ENCODE measurements around the gene CDK5R2.
"Not testable (repeated sequence)": the region's sequence is repeated elsewhere in the genome, so short reads cannot be mapped to it uniquely, and the experiment has no call there.

The CDK5R2 gene

DNA sequence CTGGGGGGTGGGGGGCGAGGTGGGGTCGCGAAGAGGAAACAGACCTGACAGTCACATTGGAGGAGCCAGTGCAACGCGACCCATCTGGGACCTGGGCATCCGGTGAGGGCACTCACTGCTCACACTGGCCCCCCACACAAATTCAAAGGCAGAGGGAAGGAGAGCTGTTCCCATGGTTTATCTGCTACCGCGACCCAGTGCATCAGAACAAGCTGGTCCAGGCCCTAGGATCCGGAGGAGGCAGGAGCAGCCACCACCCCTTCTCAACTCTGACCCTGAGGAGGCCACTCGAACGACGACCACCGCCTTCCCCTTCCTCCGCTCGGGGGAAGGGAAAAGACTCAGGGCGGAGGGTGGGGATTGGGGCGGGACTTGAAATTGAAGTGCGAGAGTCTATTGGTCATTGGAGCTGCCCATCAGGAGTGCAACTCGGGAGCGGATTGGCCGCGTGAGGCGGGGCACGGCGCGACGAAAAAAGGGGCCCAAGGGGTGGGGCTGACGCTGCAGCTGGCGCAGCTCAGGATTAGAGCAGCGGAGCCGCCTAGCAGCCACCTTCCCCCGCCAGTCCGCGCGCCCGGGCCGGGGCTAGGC, at the start of gene CDK5R2:
TSS of gene CDK5R2 (plus strand) at position 526 of the 591 bp plus-strand sequence. CDS start 155 bp downstream, outside the sequence.
- DNase-seq, result peak; percentile 91

DNA sequence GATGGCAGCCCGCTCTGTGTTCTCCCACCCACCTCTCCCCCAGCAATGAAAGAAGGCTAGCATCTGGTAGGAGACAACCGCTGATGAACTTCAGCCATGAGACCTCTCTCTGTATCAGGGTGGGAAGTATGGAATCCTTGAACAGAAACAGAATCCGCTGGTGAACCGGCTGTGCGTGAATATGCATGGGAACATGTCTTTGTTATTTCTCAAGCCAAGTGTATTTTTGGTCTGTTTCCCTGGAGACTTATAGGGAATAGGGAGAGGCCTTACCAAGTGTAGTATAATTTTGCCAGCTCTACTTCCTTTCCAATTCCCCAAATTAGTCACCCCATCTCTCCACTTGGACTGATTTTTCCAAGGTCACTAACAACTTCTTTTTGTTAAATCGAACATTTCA, 48.7 kb upstream of the CDK5R2 start:
- DNase-seq, result no peak

DNA sequence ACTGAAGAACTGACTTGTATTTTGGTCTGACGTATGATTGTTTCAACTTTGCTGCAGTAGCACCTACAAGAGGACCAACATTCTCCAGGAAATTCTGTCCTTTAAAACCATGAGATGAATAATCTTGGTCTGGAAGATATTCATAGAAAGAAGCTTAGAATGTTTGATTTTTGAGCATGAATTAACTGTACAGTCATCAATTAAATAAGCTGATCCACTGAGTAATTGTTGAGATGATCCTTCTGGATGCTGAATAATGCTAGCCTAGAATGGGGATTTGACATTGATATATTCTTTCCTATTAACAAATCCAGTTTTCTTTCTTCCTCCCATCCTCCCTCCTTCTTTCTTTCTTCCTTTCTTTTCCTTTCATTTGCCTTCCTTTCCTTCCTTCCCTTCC, 39.0 kb upstream of the CDK5R2 start:
- no peak for DNase-seq

DNA sequence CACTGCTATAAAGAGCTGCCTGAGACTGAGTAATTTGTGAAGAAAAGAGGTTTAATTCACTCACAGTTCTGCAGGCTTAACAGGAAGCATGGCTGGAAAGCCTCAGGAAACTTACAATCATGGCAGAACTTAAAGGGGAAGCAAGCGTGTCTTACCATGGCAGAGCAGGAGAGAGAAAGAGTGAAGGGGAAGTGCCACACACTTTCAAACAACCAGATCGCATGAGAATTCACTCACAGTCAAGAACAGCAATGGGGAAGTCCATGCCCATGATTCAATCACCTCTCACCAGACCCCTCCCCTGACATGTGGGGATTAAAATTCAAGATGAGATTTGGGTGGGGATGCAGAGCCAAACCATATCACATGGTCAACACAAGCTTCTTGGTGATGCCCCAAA, 34.7 kb upstream of the CDK5R2 start:
- DNase-seq, result no peak

DNA sequence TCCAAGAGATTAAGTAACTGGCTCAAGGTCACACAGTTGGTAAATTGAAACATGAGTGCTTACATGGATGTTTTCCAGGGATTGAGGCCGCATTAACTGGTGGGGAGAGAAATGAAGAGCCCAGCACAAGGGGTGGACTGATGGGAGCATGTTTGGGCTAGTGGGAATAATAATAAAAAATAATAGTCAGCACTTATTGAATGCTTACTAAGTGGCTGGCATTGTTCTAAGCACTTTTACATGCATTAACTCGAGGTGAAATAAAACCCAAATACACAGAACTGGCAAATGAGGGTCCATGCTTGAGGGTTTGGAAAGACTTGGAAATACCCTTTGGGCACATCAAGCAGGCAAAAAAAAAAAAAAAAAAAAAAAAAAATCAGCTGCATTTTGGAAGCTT, 34.0 kb upstream of the CDK5R2 start:
- DNase-seq, result no peak

DNA sequence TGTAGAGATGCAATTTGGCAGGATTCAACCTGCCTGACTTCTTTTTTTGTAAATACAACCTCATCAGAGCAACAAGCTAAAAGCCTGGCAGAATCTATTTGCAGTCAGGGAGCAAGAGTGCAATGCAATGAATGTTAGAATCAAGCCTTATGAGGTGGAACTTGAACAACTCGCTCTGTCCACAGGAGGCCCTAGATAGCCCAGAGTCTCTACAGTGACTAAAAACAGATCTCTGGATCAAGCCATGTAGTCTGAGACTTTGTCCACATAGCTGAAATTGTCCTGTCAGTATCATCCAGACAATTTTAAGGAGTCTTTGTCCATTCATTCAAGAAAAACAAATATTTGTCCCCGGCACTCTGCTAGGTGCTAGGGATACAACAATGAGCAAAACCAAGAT, 32.0 kb upstream of the CDK5R2 start:
- no peak for DNase-seq

DNA sequence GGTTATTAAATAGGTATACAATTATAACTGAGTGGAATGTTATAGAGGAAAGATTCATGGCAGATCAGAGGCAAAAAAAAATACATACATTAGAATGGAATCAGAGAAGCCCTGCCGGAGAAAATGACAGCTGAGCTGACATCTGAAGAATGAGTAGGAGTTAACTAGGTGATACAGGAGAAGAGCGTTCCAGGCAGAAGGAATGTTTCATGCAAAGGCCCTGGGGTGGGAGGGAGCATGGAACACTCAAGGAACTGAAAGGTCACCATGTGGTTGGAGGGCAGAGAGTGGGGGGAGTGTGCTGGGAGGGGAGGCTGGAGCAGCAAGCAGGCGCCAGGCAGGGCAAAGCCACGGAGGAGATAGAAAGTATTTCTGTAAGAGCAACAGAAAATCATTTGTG, 31.6 kb upstream of the CDK5R2 start:
- DNase-seq, result no peak

DNA sequence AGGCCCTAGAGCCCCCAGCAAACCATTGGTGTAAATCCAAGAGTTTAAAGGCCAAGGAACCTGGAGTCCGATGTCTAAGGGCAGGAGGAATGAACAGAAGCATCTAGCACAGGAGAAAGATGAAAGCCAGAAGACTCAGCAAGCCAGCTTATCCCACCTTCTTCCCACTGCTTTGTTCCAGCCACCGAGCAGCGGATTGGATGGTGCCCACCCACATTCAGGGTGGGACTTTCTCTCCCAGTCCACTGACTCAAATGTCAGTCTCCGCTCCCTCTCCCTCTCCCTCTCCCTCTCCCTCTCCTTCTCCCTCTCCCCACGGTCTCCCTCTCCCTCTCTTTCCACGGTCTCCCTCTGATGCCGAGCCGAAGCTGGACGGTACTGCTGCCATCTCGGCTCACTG, 29.0 kb upstream of the CDK5R2 start:
- not testable (repeated sequence) for DNase-seq

DNA sequence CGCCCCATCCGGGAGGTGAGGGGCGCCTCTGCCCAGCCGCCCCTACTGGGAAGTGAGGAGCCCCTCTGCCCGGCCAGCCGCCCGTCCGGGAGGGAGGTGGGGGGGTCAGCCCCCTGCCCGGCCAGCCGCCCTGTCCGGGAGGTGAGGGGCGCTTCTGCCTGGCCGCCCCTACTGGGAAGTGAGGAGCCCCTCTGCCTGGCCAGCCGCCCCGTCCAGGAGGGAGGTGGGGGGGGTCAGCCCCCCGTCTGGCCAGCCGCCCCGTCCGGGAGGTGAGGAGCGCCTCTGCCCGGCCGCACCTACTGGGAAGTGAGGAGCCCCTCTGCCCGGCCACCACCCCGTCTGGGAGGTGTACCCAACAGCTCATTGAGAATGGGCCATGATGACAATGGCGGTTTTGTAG, 27.7 kb upstream of the CDK5R2 start:
- not testable (repeated sequence) for DNase-seq

DNA sequence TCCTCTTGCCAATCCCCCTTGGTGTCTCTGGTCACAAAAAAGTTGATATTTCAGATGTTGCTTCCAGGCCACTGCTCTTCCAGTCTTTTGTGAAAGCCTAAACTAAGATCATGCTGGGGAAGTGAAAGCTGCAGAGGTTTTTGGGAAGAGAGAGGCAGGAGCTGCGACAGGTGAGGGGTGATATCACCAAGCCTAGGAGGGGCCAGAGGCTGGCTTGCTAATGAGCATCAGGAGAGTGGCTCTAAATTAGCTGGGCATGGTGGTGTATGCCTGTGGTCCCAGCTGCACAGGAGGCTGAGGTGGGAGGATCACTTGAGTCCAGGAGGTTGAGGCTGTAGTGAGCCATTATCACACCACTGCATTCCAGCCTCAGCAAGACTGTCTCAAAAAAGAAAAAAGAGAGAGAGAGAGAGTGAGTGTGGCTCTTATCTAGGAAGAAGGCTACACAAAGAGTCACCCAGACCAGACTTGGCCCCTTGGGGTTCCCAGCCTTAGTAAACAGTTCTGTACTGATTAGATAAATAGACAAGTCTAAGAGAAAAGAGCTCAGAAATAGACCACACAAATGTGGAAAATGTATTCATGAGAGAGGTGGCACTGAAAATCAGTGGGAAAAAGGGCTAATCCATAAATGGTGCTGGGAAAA, 14.6 kb upstream of the CDK5R2 start:
- DNase-seq, result no peak

DNA sequence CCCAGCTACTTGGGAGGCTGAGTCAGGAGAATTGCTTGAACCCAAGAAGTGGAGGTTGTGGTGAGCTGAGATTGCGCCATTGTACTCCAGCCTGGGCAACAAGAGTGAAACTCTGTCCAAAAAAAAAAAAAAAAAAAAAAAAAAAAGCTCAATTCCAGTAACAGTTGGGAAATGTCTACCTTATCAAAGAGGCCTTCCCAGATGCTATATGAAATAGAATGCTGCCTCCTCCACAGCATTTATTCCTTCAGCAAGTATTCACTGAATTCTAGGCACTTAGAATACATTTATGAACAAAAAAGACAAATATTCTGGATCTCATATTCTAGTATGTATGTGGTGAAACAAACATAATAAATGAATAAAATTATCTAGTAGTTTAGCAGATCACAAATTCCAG, 12.8 kb upstream of the CDK5R2 start:
- DNase-seq, result no peak

DNA sequence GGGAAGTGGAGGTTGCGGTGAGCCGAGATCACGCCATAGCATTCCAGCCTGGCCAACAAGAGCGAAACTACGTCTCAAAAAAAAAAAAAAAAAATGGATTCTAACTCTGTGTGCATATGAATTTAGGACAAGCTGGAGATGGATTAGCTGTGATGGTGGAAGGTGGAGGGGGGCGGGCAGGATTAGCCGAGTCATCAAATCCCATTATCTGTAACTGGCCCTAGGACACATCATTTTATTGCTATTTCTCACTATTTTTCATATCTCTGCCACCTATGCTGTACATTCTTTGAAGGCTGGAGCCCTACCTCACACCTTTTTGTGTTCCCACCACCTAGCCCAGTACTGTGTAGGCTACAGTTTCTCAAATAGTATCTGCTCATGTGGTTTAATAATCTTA, 7.3 kb upstream of the CDK5R2 start:
- no peak for DNase-seq

DNA sequence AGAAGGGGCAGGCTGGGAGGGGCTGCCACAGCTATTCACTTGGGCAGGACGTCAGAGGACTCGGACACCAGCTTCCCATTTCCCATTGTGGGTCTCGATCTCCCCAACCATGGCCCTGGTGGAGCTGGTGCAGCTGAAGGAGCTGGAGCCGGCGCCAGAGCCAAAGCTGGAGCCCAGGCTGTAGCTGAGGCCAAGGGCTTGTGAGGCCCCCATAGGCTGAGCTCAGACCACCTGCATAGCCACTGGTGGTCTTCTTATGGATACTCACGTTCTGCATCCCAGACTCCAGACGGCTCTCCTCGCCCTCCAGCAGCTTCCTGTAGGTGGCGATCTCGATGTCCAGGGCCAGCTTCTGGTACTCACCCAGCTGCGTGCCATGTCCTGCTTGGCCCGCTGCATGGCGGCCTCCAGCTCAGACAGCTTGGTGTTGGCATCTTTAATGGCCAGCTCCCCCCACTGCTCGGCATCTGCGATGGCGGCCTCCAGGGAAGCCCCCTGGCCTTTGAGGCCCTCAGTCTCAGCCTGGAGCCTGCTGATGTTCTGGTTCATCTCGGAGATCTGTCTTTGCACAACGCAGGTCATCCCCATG, 6.0 kb upstream of the CDK5R2 start:
- DNase-seq, result no peak

DNA sequence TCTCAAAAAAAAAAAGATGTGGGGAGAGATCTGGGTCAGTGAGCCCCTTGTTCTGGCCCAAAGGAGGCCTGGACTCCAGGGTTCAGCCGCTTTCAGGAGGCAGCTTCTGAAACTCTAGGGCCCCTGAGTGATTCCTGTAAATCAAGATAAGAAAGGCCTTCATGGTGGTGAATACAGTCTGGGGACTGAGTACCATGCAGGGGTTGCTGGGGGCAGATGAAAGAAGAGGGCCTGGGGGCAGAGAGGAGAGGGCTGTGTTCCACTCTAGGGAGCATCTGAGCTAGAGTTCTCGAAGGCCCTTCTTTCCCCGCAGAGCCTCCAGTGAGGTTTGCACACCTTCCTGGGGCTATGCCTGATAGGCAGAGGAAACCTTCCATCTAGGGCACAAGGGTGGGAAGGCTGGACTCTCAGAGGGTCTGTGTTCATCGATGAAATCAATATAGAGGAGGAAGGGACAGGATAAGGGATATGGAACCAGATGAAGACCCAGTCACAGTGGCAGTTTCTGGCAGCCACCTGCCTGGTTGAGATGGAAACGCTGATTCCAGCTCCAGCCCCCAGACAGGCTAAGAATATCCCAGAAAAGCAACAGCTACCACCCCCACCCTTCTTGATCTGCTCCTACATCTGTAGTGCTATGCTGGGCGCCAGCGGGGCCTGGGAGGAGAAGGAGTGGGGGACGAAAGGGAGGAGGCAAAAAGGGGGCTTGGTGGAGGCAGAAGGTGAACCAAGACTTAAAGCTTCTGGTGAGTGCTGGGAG, 4.7 kb upstream of the CDK5R2 start:
- DNase-seq, result no peak

DNA sequence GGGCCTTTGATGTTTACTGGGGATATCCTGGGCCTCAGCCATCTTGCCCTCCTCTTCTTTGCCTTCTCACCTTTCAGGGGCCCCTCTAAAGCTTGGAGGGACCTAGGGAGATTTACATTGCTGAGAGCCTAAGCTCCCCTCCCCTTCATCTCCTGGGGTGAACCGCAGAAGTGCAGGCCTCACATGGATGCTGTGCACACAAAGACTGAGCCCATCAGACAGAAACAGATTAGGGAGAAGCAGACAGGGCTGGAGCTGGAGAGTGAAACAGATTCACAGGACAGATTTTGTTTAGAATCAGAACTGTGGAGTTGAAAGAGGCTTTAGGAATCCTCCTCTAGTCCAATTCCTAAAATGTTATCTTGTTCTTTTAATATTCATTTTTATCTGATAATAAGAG, 3.4 kb upstream of the CDK5R2 start:
- no peak for DNase-seq

DNA sequence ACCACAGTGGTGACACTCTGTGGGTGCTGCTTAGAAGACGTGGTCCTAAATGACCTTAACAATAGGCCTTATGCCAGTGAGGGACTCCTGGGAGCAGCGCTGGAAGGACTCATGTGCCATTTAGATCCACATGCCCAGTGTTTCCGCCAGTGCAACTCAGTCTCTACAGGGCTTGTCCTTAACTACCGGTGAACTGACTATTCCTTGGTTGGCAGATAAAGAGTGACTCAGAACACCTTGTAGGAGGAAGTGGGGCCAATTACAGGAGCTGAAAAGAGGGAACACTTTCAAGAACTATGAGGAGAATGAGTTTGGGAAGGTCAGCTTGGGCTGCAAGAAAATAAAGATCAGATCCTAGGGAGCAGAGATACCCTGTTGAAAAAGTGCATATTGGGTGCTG, 1.8 kb upstream of the CDK5R2 start:
- DNase-seq, result no peak

DNA sequence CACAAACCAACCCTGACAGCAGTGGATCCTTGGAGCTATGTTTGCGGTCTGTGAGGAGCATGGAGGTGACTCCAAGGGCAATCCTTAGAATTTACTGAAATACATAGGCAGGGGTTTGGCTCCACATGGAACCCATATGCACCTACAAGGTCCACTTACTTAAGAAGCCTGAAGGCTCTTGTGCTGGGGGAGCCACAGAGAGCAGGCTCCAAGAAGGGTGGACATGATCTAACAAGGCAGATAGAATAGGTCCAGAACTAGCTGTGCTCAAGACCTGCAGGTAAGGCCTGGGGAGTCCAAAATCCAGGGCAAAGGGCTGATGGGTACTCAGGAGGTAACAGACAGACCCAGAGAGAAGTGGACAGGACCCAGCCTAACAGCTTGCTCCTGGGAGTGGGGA, 1.2 kb upstream of the CDK5R2 start:
- DNase-seq, result no peak

DNA sequence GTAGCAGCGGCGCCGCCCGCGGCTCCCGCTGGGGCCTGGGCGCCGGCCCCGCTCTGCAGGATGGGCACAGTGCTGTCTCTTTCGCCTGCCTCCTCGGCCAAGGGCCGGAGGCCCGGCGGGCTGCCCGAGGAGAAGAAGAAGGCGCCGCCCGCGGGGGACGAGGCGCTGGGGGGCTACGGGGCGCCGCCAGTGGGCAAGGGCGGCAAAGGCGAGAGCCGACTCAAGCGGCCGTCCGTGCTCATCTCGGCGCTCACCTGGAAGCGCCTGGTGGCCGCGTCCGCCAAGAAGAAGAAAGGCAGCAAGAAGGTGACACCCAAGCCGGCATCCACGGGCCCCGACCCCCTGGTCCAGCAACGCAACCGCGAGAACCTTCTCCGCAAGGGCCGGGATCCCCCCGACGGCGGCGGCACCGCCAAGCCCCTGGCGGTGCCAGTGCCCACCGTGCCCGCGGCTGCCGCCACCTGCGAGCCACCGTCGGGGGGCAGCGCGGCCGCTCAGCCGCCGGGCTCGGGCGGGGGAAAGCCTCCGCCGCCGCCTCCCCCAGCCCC, 369 bp downstream of the CDK5R2 start:
- DNase-seq, result no peak

DNA sequence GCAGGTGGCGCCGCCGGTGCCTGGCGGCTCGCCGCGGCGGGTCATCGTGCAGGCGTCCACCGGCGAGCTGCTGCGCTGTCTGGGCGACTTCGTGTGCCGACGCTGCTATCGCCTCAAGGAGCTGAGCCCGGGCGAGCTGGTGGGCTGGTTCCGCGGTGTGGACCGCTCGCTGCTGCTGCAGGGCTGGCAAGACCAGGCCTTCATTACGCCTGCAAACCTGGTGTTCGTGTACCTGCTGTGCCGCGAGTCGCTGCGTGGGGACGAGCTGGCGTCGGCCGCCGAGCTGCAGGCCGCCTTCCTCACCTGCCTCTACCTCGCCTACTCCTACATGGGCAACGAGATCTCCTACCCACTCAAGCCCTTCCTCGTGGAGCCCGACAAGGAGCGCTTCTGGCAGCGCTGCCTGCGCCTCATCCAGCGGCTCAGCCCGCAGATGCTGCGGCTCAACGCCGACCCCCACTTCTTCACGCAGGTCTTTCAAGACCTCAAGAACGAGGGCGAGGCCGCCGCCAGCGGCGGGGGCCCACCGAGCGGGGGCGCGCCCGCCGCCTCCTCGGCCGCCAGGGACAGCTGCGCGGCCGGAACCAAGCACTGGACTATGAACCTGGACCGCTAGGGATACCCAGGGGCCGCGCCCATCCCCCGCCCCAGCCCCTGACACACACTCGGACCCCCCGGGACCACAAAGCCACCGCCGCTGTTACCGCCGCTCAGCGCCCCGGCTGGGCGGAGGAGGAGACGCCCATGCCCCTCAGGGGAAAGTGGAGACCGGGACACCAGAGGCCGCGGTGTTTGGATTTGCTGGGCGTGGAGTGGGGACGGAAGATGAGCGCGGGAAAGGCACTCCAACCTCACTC, 1.1 kb downstream of the CDK5R2 start:
- no peak for DNase-seq

DNA sequence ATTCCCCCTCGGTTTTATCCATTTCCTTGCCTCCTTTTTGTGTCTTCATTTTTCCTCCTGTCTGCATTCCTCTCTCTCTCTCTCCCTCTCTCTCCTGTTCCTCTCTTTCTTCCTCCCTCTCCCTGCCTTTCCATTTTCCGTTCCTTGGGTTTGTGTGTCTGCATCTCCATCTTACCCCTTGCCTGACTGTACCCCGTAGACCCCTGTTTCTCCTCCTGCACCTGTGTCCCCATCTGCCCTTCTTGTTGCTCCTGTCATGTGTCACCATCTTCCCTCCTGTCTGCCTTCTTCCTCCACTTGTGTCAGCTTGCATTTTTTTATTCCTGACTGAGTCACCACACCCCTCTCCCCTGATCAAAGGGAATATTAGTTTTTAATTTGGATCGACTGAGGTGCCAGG, 1.8 kb downstream of the CDK5R2 start:
- no peak for DNase-seq

DNA sequence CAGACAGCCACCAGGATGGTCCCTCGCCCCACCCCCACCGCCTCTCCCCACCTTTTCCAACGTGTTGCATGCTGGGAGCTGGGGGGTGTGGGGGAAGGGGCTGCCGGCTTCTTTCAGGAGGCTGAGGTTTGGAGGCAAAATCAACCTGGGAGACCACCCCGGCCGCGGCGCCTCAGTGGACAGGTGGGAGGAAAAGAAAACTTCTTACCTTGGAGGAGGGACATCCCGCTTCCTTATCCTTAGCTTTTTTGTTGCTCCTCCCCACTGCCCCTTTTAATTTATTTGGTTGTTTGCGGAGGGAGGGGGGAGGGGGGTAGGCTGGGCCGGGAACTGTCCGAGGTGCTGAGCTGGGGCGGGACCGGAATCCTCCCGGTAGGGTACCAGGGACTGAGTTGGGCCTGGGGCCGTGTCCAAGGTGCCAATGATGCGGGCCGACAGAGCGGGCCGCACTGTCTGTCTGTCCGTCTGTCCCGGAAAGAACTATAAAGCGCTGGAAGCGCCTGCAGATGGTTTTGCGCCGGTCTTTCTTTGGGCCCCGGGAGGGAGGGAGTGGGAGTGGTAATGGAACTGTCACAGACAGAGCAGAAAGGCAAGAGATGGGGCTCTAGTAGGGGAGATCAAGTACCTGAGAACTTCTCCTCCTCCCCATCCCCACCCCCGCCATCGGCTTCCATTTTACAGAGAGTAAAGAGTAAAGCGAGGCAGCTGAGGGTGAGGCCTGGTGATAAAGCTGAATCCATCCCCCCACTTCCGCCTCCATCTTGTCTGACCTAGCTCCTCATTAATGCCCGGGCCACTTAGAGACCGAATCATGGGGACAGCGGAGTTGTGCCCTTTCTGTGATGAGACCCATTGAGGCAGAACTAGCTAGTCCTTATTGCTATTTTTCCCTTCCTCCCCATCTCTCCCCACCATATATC, 2.4 kb downstream of the CDK5R2 start:
- DNase-seq, result no peak
